Measurements from ENCODE around the gene SLC16A4.

SLC16A4 gene

DNA sequence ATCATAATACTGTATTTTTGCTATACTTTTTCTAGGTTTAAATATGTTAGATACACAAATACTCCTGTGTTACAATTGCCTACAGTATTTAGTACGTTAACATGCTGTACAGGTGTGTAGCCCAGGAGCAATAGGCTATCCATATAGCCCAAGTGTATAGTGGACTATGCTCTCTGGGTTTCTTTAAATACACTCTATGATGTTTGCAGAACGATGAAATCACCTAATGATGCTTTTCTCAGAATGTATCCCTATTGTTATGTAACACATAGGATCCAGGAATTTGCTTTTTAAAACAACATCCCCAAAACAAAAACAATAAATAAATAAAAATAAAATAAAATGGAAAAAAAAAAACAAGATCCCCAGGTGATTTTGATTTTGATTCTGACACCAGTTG is 69.8 kb downstream of the SLC16A4 start:
- DNase-seq = no peak

DNA sequence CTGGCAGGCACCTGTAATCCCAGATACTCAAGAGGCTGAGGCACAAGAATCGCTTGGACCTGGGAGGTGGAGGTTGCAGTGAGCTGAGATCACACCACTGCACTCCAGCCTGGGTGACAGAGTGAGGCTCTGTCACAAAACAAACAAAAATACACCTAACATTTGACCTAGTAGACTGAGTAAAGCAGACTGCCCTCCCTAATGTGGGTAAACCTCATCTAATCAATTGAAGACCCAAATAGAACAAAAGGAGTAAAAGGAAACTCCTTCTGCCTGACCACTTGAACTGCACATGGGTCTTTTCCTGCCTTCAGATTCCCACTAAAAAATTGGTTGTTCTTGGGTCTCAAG is 70.7 kb downstream of the SLC16A4 start:
- DNase-seq = no peak

DNA sequence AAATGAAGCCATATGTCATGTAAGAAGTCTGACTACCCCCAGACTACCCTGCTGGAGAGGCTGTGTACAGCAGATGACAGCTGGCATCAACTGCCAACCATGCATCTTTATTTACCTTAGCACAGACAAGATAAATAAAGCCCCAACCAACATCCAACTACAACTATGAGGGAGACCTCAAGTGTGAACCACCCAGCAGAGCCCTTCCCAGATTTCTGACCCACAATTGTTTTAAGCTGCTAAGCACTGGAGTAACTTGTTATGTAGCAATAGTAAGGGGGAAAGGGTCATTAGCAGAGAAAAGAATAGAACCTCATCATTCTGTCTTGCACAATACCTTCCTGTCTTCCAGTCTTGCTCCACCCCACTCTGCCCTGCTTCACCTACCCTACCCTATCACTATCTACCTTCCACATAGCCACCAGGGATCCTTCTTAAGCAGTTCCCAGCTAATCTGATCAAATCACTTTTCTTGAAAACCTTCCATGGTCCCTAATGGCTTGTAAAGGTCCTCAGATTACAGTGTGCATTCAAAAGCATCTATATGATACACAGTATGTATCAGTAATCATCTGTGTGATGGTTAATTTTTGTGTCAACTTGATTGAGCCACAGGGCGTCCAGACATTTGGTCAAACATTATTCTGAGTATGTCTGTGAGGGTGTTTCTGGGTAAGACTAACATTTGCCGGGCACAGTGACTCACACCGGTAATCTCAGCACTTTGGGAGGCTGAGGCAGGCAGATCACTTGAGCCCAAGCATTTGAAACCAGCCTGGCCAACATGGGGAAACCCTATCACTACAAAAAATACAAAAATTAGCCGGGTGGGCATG is 71.3 kb downstream of the SLC16A4 start:
- DNase-seq = no peak

DNA sequence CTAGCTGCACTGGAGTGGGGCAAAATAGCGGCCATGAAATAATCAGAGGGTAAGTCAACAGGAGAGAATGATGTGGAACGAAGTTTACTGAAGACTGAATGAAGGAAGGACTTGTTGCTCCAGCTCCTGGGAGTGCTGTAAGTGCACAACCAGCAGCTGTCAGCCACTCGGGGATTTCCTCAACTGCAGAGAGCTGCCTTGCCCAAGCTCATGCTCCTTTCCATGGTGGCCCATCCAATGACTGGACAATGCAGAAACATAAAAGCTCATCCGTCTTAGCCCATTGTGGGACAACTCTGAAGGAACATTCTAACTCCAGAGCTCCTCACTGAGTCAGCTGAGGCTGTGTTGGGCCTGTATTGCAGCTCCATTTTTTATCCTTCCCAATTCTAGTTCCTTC is 72.8 kb downstream of the SLC16A4 start:
- no peak for DNase-seq

DNA sequence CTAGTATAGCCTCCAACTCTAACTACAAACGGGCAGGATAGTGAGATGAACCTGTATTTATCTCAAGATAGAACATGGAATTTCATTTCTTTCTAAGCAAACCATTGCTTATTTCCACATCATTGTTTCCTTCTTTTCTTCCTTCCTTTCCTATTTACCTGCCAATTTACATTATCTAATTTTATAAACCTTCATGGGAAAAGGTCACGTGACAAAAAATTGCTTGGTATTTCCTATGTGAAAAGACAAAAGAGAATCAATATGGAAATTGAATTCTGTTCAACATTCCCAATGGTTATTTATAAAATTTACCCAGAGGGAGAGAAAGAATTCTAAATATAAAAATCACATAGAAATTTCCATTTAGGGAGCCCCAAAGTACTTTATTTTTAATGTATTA is 74.1 kb downstream of the SLC16A4 start:
- DNase-seq = no peak
